HuH-7 (cell line): ENCODE results near the gene STAT5A.

ENCODE experiments used
- DNase-seq: peaks from one replicate; pipeline ENCODE4 v3.0.0; 2011; ENCODE audit warnings: low spot score

STAT5A gene

GRCh38 chr17:42268236-42268635 lies 20.1 kb upstream of the STAT5A start:
- no peak for DNase-seq

- no peak for DNase-seq
These were observed 18.1 kb upstream of the STAT5A start for GRCh38 chr17:42270170-42270535.

GRCh38 chr17:42270596-42270995 lies 17.7 kb upstream of the STAT5A start:
- DNase-seq, result no peak

GRCh38 chr17:42271006-42271778 lies 17.1 kb upstream of the STAT5A start:
- no peak for DNase-seq

- DNase-seq, result no peak
These were observed 16.6 kb upstream of the STAT5A start for GRCh38 chr17:42271779-42272035.

GRCh38 chr17:42272162-42272907 lies 16.0 kb upstream of the STAT5A start:
- no peak for DNase-seq

- DNase-seq, result no peak
These were observed 14.6 kb upstream of the STAT5A start for GRCh38 chr17:42273474-42274252.

GRCh38 chr17:42274253-42274542 lies 14.1 kb upstream of the STAT5A start:
- no peak for DNase-seq

GRCh38 chr17:42274812-42275526 lies 13.3 kb upstream of the STAT5A start:
- no peak for DNase-seq

GRCh38 chr17:42275527-42276358 lies 12.6 kb upstream of the STAT5A start:
- no peak for DNase-seq

GRCh38 chr17:42276359-42276608 lies 12.0 kb upstream of the STAT5A start, which contains the start of gene STAT5B:
STAT5B (minus strand) TSS chr17:42276391; CDS start chr17:42232127, 44,264 bp downstream.
- DNase-seq, result peak; percentile 90

- peak; percentile 76 for DNase-seq
These were observed 11.5 kb upstream of the STAT5A start for GRCh38 chr17:42276609-42277341.

- no peak for DNase-seq
These were observed 11.0 kb upstream of the STAT5A start for GRCh38 chr17:42277342-42277712.

- no peak for DNase-seq
These were observed 8.3 kb upstream of the STAT5A start for GRCh38 chr17:42279776-42280630.

GRCh38 chr17:42281571-42282096 lies 6.7 kb upstream of the STAT5A start:
- DNase-seq, result no peak

- no peak for DNase-seq
These were observed 5.7 kb upstream of the STAT5A start for GRCh38 chr17:42282478-42283080.

GRCh38 chr17:42283241-42284023 lies 4.9 kb upstream of the STAT5A start:
- DNase-seq, result no peak

- DNase-seq, result no peak
These were observed 4.3 kb upstream of the STAT5A start for GRCh38 chr17:42284024-42284369.

- DNase-seq, result no peak
These were observed 3.7 kb upstream of the STAT5A start for GRCh38 chr17:42284566-42284965.
